H1 (cell line): ENCODE measurements around the gene PHLDA3. TPM values are rescaled to one million over a fixed set of nuclear protein-coding genes. Genes with fewer than 3 reads are reported as not detected.

ENCODE experiments used
- GABPA ChIP-seq: IDR thresholded peaks from 2 replicates; pipeline ENCODE4 v1.6.1; 2011; ENCODE audit warnings: mild to moderate bottlenecking, low read length, moderate library complexity, borderline replicate concordance; ENCODE audit not compliant: insufficient read depth
- GTF2F1 ChIP-seq: IDR thresholded peaks from 2 replicates; pipeline ENCODE4 v1.6.1; 2012; ENCODE audit warnings: low read depth, low read length, improper control_type of control experiment, borderline replicate concordance
- POLR2AphosphoS5 ChIP-seq: IDR thresholded peaks from 2 replicates; pipeline ENCODE4 v1.6.1; 2011; ENCODE audit warnings: low read depth, low read length
- SP1 ChIP-seq: IDR thresholded peaks from 2 replicates; pipeline ENCODE4 v1.6.1; 2011; ENCODE audit warnings: low read depth, low read length
- ZNF274 ChIP-seq: IDR thresholded peaks from 2 replicates; pipeline ENCODE4 v1.7.0; 2012; ENCODE audit warnings: low read length, borderline replicate concordance; ENCODE audit errors: extremely low read depth
- polyA plus RNA-seq, 7 experiments: library from polyadenylated mRNA; depleted of rRNA in 3 of 7; stranded (reverse) in 5 of 7; unstranded in 2 of 7; fragments of >200 nt in 5 of 7; fragments of 200-250 nt in 2 of 7; gene quantifications; 1 replicate in 5 of 7; 2 replicates in 1 of 7; 4 replicates in 1 of 7; pipeline versions ENCODE4 v1.2.1 to v1.2.3, GENCODE V29; 2011 to 2013; ENCODE audit warnings: missing spikeins in 2 of 7, mixed read lengths in 2 of 7
- total RNA-seq: library from RNA; stranded (reverse); fragmentation: NEBNext Ultra II Directional; extraction: Animal tissue kit (Norgen Biotek cat#: 25700); gene quantifications from 2 replicates; pipeline ENCODE4 v1.2.1, GENCODE V29; 2021
- TF ChIP-seq, protein P1 (sequence below): fragments of 300-600 bp; sonication (generic); IDR thresholded peaks from 2 replicates; pipeline ENCODE4 v1.7.1; 2012; ENCODE audit warnings: low read length, moderate library complexity, mild to moderate bottlenecking, inconsistent platforms; ENCODE audit not compliant: insufficient replicate concordance
- TF ChIP-seq, protein P2 (sequence below), 3 experiments: IDR thresholded peaks; 1 replicate in 2 of 3; 2 replicates in 1 of 3; pipeline versions ENCODE4 v1.5.1 to v1.6.1; 2011; ENCODE audit warnings: low read length in 3 of 3, mild to moderate bottlenecking in 3 of 3, inconsistent platforms in 2 of 3, low read depth in 1 of 3, moderate library complexity in 1 of 3; ENCODE audit not compliant: insufficient read depth in 1 of 3; ENCODE audit errors: control extremely low read depth in 1 of 3
- TF ChIP-seq, protein P3 (sequence below): IDR thresholded peaks from 2 replicates; pipeline ENCODE4 v1.6.1; 2012; ENCODE audit warnings: inconsistent platforms

PHLDA3 gene
- total and polyA plus RNA-seq, 2 of the 8 experiments (the other 6 are each of a cell fraction or from before 2014, with no cell fraction given): 25.5 to 27.5 TPM

DNA sequence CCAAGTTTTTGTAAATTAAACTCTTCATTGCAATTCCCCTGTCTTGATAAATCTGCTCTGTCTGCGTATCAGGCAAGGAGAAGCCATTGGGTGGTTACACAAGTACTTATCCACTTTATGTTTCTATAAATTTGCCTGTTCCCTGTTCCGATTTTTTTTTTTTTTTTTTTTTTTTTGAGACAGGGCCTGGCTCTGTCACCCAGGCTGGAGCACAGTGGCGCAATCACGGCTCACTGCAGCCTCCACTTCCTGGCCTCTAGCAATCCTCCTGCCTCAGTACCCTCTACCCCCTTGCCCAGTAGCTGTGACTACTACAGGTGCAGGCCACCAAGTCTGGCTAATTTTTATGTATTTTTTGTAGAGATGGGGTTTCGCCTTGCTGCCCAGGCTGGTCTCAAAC, 49.1 kb upstream of the PHLDA3 start (continued):
- TF ChIP-seq, protein P1, sequence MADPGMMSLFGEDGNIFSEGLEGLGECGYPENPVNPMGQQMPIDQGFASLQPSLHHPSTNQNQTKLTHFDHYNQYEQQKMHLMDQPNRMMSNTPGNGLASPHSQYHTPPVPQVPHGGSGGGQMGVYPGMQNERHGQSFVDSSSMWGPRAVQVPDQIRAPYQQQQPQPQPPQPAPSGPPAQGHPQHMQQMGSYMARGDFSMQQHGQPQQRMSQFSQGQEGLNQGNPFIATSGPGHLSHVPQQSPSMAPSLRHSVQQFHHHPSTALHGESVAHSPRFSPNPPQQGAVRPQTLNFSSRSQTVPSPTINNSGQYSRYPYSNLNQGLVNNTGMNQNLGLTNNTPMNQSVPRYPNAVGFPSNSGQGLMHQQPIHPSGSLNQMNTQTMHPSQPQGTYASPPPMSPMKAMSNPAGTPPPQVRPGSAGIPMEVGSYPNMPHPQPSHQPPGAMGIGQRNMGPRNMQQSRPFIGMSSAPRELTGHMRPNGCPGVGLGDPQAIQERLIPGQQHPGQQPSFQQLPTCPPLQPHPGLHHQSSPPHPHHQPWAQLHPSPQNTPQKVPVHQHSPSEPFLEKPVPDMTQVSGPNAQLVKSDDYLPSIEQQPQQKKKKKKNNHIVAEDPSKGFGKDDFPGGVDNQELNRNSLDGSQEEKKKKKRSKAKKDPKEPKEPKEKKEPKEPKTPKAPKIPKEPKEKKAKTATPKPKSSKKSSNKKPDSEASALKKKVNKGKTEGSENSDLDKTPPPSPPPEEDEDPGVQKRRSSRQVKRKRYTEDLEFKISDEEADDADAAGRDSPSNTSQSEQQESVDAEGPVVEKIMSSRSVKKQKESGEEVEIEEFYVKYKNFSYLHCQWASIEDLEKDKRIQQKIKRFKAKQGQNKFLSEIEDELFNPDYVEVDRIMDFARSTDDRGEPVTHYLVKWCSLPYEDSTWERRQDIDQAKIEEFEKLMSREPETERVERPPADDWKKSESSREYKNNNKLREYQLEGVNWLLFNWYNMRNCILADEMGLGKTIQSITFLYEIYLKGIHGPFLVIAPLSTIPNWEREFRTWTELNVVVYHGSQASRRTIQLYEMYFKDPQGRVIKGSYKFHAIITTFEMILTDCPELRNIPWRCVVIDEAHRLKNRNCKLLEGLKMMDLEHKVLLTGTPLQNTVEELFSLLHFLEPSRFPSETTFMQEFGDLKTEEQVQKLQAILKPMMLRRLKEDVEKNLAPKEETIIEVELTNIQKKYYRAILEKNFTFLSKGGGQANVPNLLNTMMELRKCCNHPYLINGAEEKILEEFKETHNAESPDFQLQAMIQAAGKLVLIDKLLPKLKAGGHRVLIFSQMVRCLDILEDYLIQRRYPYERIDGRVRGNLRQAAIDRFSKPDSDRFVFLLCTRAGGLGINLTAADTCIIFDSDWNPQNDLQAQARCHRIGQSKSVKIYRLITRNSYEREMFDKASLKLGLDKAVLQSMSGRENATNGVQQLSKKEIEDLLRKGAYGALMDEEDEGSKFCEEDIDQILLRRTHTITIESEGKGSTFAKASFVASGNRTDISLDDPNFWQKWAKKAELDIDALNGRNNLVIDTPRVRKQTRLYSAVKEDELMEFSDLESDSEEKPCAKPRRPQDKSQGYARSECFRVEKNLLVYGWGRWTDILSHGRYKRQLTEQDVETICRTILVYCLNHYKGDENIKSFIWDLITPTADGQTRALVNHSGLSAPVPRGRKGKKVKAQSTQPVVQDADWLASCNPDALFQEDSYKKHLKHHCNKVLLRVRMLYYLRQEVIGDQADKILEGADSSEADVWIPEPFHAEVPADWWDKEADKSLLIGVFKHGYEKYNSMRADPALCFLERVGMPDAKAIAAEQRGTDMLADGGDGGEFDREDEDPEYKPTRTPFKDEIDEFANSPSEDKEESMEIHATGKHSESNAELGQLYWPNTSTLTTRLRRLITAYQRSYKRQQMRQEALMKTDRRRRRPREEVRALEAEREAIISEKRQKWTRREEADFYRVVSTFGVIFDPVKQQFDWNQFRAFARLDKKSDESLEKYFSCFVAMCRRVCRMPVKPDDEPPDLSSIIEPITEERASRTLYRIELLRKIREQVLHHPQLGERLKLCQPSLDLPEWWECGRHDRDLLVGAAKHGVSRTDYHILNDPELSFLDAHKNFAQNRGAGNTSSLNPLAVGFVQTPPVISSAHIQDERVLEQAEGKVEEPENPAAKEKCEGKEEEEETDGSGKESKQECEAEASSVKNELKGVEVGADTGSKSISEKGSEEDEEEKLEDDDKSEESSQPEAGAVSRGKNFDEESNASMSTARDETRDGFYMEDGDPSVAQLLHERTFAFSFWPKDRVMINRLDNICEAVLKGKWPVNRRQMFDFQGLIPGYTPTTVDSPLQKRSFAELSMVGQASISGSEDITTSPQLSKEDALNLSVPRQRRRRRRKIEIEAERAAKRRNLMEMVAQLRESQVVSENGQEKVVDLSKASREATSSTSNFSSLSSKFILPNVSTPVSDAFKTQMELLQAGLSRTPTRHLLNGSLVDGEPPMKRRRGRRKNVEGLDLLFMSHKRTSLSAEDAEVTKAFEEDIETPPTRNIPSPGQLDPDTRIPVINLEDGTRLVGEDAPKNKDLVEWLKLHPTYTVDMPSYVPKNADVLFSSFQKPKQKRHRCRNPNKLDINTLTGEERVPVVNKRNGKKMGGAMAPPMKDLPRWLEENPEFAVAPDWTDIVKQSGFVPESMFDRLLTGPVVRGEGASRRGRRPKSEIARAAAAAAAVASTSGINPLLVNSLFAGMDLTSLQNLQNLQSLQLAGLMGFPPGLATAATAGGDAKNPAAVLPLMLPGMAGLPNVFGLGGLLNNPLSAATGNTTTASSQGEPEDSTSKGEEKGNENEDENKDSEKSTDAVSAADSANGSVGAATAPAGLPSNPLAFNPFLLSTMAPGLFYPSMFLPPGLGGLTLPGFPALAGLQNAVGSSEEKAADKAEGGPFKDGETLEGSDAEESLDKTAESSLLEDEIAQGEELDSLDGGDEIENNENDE: no peak
- TF ChIP-seq, protein P2, sequence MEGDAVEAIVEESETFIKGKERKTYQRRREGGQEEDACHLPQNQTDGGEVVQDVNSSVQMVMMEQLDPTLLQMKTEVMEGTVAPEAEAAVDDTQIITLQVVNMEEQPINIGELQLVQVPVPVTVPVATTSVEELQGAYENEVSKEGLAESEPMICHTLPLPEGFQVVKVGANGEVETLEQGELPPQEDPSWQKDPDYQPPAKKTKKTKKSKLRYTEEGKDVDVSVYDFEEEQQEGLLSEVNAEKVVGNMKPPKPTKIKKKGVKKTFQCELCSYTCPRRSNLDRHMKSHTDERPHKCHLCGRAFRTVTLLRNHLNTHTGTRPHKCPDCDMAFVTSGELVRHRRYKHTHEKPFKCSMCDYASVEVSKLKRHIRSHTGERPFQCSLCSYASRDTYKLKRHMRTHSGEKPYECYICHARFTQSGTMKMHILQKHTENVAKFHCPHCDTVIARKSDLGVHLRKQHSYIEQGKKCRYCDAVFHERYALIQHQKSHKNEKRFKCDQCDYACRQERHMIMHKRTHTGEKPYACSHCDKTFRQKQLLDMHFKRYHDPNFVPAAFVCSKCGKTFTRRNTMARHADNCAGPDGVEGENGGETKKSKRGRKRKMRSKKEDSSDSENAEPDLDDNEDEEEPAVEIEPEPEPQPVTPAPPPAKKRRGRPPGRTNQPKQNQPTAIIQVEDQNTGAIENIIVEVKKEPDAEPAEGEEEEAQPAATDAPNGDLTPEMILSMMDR (IDR thresholded peaks at IDR 0.05; ENCODE audit: control extremely low read depth in 1 of 3, insufficient read depth in 1 of 3, low read depth in 1 of 3, low read length in 3 of 3): no peak
- no peak for TF ChIP-seq SP1
- no peak for TF ChIP-seq GTF2F1
- no peak for TF ChIP-seq ZNF274
- TF ChIP-seq GABPA: no peak
- TF ChIP-seq POLR2AphosphoS5: no peak
- TF ChIP-seq, protein P3, sequence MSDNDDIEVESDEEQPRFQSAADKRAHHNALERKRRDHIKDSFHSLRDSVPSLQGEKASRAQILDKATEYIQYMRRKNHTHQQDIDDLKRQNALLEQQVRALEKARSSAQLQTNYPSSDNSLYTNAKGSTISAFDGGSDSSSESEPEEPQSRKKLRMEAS: no peak
